Esophagus (tissue), 2 donors: ENCODE data around the gene MIPOL1. TPM values are rescaled to one million over a fixed set of nuclear protein-coding genes. Genes with fewer than 3 reads are reported as not detected.
"Not testable (repeated sequence)": the region's sequence is repeated elsewhere in the genome, so short reads cannot be mapped to it uniquely, and the experiment has no call there.

Experiments
- H3K27ac ChIP-seq, 2 donors: one replicate each; pipeline ENCODE4 v1.5.1; 2013; ENCODE audit warnings: low read depth in 2 of 2, mild to moderate bottlenecking in 2 of 2, inconsistent platforms in 1 of 2, low read length in 1 of 2, moderate library complexity in 1 of 2
- H3K27me3 ChIP-seq, 2 donors: one replicate each; pipeline ENCODE4 v1.6.1; 2013; ENCODE audit warnings: low read length in 2 of 2, control low read depth in 1 of 2, mild to moderate bottlenecking in 1 of 2; ENCODE audit not compliant: insufficient read depth in 2 of 2, control insufficient read depth in 1 of 2
- H3K36me3 ChIP-seq, 2 donors: one replicate each; pipeline ENCODE4 v1.6.1; 2013; ENCODE audit warnings: low read length in 1 of 2; ENCODE audit not compliant: control insufficient read depth in 2 of 2, insufficient read depth in 2 of 2
- H3K4me1 ChIP-seq, 2 donors: one replicate each; pipeline ENCODE4 v1.6.1; 2013; ENCODE audit warnings: low read length in 1 of 2; ENCODE audit not compliant: control insufficient read depth in 2 of 2, insufficient read depth in 2 of 2
- H3K4me3 ChIP-seq, 2 donors: one replicate each; pipeline ENCODE4 v1.5.1; 2013; ENCODE audit warnings: low read length in 2 of 2, mild to moderate bottlenecking in 2 of 2, low read depth in 1 of 2, moderate library complexity in 1 of 2
- H3K9me3 ChIP-seq, 2 donors: one replicate each; pipeline ENCODE4 v1.6.1; 2013; ENCODE audit warnings: mild to moderate bottlenecking in 2 of 2, low read depth in 1 of 2, low read length in 1 of 2, moderate library complexity in 1 of 2; ENCODE audit not compliant: control insufficient read depth in 2 of 2, insufficient read depth in 1 of 2
- WGBS, 2 donors: extraction: QIAGEN DNeasy Blood & Tissue Kit; methylation state at CpG; one replicate each; pipeline ENCODE4 v1.1.7; 2013; 5-methylcytosine and 5-hydroxymethylcytosine counted together
- polyA plus RNA-seq, 2 donors: library from polyadenylated mRNA; stranded (reverse); fragments of 200-250 nt; gene quantifications; one replicate each; pipeline ENCODE4 v1.2.3, GENCODE V29; 2013
- donor health status: healthy with polysubstance abuse.
- donor health status: Bipolar disorder and iron deficiency.

MIPOL1 gene
- polyA plus RNA-seq, 2 donors: 1.5 to 2.2 TPM

- Histone ChIP-seq H3K9me3 (peaks cover 0 to 7% of the 10 kb centered on the region in 2 donors), H3K4me3 (no peak overlapping the region), H3K36me3 (no peaks in the 10 kb centered on the region), H3K4me1 (no peaks in the 10 kb centered on the region), H3K27me3 (no peaks in the 10 kb centered on the region), H3K27ac (no peak overlapping the region)
- 95 to 96% methylated on average over 2 of the region's 2 CpGs for WGBS, 2 donors
These were observed 4.0 kb downstream of the MIPOL1 start for GRCh38 chr14:37201724-37202123.

GRCh38 chr14:37202265-37202664 lies 4.5 kb downstream of the MIPOL1 start:
- Histone ChIP-seq H3K36me3 (no peaks in the 10 kb centered on the region), H3K9me3 (peaks cover 0 to 7% of the 10 kb centered on the region in 2 donors), H3K4me3 (no peak overlapping the region), H3K27ac (no peak overlapping the region), H3K27me3 (no peaks in the 10 kb centered on the region), H3K4me1 (no peaks in the 10 kb centered on the region)
- 68 to 84% methylated on average over 2 of the region's 2 CpGs for WGBS, 2 donors

- 56 to 66% methylated on average over 2 of the region's 2 CpGs for WGBS, 2 donors
- H3K36me3 ChIP-seq: no peaks in the 10 kb centered on the region
- H3K27me3 ChIP-seq: no peaks in the 10 kb centered on the region
- no peak overlapping the region for H3K27ac ChIP-seq
- H3K9me3 ChIP-seq: peaks cover 0 to 7% of the 10 kb centered on the region in 2 donors
- no peaks in the 10 kb centered on the region for H3K4me1 ChIP-seq
- H3K4me3 ChIP-seq: no peak overlapping the region
These were observed 5.1 kb downstream of the MIPOL1 start for GRCh38 chr14:37202812-37203211.

GRCh38 chr14:37203423-37203822 lies 5.7 kb downstream of the MIPOL1 start:
- Histone ChIP-seq H3K9me3 (peaks cover 0 to 7% of the 10 kb centered on the region in 2 donors), H3K27ac (no peak overlapping the region), H3K27me3 (no peaks in the 10 kb centered on the region), H3K4me1 (no peaks in the 10 kb centered on the region), H3K4me3 (no peak overlapping the region), H3K36me3 (no peaks in the 10 kb centered on the region)
- 88 to 94% methylated on average over 1 of the region's 1 CpG for WGBS, 2 donors

- not testable (repeated sequence) for H3K4me1 ChIP-seq, H3K4me3 ChIP-seq, H3K9me3 ChIP-seq, H3K27ac ChIP-seq, H3K27me3 ChIP-seq, H3K36me3 ChIP-seq
- 97% methylated on average over 7 of the region's 7 CpGs for WGBS, 2 donors
These were observed 8.2 kb downstream of the MIPOL1 start for GRCh38 chr14:37205623-37206605.

GRCh38 chr14:37209617-37210016 lies 11.9 kb downstream of the MIPOL1 start:
- H3K4me3 ChIP-seq, H3K27ac ChIP-seq, H3K36me3 ChIP-seq, H3K9me3 ChIP-seq, H3K27me3 ChIP-seq, H3K4me1 ChIP-seq: not testable (repeated sequence)
- 85 to 89% methylated on average over 2 of the region's 2 CpGs for WGBS, 2 donors

GRCh38 chr14:37210448-37210847 lies 12.7 kb downstream of the MIPOL1 start:
- no peak overlapping the region for H3K27ac ChIP-seq
- peaks cover 0 to 3% of the 10 kb centered on the region in 2 donors for H3K4me1 ChIP-seq
- 96 to 97% methylated on average over 6 of the region's 6 CpGs for WGBS, 2 donors
- H3K36me3 ChIP-seq: no peaks in the 10 kb centered on the region
- peaks cover 0 to 7% of the 10 kb centered on the region in 2 donors for H3K9me3 ChIP-seq
- no peak overlapping the region for H3K4me3 ChIP-seq
- no peaks in the 10 kb centered on the region for H3K27me3 ChIP-seq

- Histone ChIP-seq H3K4me3 (no peak overlapping the region), H3K27me3 (no peaks in the 10 kb centered on the region), H3K27ac (no peak overlapping the region), H3K9me3 (no peaks in the 10 kb centered on the region), H3K36me3 (no peaks in the 10 kb centered on the region), H3K4me1 (peaks cover 0 to 3% of the 10 kb centered on the region in 2 donors)
These were observed 15.3 kb downstream of the MIPOL1 start for GRCh38 chr14:37213016-37213415.

- Histone ChIP-seq H3K27ac (no peak overlapping the region), H3K27me3 (no peaks in the 10 kb centered on the region), H3K4me1 (peaks cover 0 to 3% of the 10 kb centered on the region in 2 donors), H3K9me3 (no peaks in the 10 kb centered on the region), H3K36me3 (no peaks in the 10 kb centered on the region), H3K4me3 (no peak overlapping the region)
- WGBS, 2 donors: 94 to 95% methylated on average over 3 of the region's 3 CpGs
These were observed 17.6 kb downstream of the MIPOL1 start for GRCh38 chr14:37215345-37215744.

- 96% methylated on average over 3 of the region's 3 CpGs for WGBS, 2 donors
- Histone ChIP-seq H3K4me1 (no peaks in the 10 kb centered on the region), H3K9me3 (peaks cover 0 to 3% of the 10 kb centered on the region in 2 donors), H3K27ac (no peak overlapping the region), H3K4me3 (no peak overlapping the region), H3K27me3 (no peaks in the 10 kb centered on the region), H3K36me3 (no peaks in the 10 kb centered on the region)
These were observed 23.3 kb downstream of the MIPOL1 start for GRCh38 chr14:37221073-37221472.
